HG02623 (cell line): ENCODE results near the gene PPP2R1A.
A peak's percentile ranks its signal among the peaks of the same experiment; 100 is the strongest.

ENCODE experiments used
- ATAC-seq: cut with Tn5 transposase; IDR thresholded peaks from one replicate; pipeline ENCODE4 v1.9.1; 2021; ENCODE audit warnings: moderate library complexity; ENCODE audit not compliant: unreplicated experiment

Gene PPP2R1A

DNA sequence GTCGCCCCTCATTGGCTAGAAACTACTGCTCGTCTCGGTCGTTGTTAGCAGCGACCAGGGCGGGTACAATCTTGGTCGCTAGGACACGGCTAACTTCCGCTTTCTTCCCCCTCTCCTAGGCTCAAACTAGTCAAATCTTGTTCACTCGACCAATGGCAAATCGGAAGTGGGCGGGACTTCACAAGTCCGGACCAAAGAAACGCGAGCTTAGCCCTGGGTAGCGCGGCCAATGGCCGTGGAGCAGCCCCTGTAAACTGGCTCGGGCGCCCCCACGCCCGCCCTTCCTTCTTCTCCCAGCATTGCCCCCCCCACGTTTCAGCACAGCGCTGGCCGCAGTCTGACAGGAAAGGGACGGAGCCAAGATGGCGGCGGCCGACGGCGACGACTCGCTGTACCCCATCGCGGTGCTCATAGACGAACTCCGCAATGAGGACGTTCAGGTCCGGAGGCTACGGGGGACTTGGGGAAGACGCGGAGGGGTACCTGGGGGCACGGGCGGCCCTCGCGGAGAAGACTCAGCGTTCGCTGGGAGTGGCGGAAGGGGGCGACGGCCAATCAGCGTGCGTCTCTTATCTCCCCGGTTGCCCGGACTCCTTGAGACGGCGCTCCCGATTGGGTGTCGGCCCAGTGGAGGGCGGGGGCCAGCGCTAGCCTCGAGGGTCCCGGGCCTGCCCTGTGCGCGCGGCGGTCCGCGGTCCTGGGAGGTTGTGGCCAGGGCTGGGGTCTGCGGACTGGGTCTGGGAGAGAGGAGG, at the start of gene PPP2R1A:
Gene PPP2R1A, plus strand, starts transcription at position 318 of the 752 bp plus-strand sequence. Its CDS starts 45 bp downstream, at position 363.
- peak; percentile 87 for ATAC-seq

GRCh38 chr19:52141203-52141602, 48.6 kb upstream of the PPP2R1A start:
- no peak for ATAC-seq

DNA sequence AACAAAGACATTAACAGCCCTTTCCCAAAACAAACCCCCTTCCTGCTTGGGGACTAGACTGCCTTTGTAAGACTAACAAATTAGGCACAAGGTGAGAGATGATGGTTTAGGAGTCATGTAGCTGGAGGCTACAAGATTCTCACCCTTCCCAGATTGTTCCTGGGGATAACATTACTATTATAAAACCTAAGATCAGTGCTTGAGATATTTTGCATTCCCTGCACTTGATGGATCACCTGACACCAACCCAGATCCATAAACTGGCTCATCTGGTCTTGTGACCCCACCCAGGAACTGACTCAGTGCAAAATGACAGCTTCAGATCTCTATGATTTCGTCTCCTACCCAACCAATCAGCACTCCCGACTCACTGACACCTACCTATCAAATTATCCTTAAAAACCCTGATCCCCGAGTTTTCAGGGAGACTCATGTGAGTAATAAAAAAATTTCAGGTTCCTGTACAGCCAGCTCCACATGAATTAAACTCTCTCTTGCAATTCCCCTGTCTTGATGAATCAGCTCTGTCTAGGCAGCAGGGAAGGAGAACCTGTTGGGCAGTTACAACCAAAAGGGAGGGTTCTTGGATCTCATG, 47.8 kb upstream of the PPP2R1A start:
- no peak for ATAC-seq

- no peak for ATAC-seq
Observed at GRCh38 chr19:52148256-52148655, 41.6 kb upstream of the PPP2R1A start.

- no peak for ATAC-seq
Observed at GRCh38 chr19:52155596-52156359, 34.1 kb upstream of the PPP2R1A start.

GRCh38 chr19:52170304-52170703, 19.5 kb upstream of the PPP2R1A start:
- ATAC-seq: no peak

- no peak for ATAC-seq
Observed at GRCh38 chr19:52170863-52171320, 19.0 kb upstream of the PPP2R1A start.

- ATAC-seq: peak; percentile 70
Observed at GRCh38 chr19:52171321-52172169, 18.3 kb upstream of the PPP2R1A start, which contains the start of gene ZNF836. Gene ZNF836 (minus strand): TSS chr19:52171621. CDS start chr19:52168072, 3,549 bp downstream.

DNA sequence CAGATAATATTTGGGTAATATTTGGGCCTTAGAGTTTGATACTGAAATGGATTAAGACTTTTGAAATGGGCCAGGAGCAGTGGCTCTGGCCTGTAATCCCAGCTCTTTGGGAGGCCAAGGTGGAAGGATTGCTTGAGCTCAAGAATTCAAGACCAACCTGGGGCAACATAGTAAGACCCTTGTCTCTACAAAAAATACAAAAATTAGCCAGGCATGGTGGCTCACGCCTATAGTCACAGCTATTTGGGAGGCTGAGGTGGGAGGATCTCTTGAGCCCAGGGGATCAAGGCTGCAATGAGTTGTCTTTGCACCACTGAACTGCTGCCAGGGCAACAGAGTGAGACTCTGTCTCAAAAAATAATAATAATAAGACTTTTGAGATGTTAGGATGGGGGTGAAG, 17.5 kb upstream of the PPP2R1A start:
- ATAC-seq: no peak

DNA sequence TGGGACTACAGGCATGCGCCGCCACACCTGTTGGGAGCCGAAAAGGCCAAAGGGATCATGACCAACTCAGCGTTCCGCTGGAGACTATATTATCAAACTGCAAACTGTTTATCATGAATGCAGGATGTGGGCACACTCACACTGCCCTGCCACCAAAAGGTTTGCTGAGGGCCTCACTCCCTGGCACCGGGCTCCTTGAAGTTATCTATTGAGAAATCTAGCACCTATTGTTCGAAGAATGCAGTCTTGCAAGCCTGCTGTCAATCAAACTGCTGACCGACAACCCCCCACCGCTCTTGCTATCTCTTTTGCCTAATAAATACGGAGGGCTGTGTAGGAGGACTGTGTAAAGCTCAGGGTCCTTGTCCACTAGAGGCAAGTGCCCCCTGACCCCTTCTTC, 13.3 kb upstream of the PPP2R1A start:
- ATAC-seq: no peak

DNA sequence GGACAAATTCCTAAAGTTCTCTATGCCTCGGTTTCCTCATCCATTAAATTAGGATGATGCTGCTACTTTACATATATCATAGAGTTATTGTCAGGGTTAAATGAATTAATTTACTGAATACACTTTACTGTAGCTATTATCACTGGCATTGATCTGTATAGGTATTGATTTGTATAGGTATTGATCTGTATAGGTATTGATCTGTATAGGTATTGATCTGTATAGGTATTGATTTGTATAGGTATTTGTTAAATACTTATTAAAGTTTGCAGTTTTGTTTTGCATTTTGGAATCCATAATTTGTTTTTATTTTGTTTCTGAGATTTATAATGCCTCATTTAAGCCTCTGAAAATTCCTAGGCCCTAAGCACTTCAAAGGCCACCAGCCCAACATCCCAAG, 2.4 kb upstream of the PPP2R1A start:
- no peak for ATAC-seq

DNA sequence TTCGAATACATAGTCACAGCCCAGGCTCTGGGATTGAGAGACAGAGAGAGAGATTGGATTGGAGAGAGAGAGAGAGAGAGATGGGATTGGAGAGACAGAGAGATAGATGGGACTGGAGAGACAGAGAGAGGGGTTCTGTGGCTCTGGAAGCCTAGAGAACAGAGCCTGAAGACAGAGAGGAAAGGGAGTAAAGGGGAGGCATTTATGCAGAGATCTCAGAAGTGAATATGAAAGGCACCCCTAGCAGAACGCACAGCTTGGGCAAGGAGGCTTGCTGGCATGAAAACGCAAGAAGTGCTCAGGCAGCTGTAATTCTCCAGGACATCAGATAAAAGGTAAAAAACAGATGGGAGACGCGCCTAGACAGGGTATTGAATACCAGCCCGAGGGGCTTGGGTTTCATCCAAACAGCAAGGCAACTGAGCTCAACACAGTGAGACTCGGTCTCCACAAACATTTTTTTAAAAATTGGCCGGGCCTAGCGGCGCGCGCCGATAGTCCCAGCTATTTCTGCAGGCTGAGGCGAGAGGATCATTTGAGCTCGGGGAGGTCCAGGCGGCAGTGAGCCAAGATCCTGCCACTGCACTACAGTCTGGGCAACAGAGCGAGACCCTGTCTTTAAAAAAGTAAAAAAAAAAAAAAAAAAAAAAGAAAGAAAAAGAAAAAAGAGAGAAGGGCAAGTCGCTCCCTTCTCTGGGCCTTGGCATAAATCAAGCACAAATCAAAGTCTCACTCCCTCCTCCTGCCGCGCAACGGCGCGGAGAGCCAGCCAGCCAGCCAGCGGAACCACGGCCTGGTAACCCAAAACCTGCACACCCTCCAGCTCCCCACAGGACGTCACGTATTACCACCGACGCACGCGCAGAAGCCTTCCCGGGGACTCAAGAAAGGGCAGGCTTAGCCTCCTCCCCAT, 774 bp upstream of the PPP2R1A start:
- ATAC-seq: peak; percentile 1

DNA sequence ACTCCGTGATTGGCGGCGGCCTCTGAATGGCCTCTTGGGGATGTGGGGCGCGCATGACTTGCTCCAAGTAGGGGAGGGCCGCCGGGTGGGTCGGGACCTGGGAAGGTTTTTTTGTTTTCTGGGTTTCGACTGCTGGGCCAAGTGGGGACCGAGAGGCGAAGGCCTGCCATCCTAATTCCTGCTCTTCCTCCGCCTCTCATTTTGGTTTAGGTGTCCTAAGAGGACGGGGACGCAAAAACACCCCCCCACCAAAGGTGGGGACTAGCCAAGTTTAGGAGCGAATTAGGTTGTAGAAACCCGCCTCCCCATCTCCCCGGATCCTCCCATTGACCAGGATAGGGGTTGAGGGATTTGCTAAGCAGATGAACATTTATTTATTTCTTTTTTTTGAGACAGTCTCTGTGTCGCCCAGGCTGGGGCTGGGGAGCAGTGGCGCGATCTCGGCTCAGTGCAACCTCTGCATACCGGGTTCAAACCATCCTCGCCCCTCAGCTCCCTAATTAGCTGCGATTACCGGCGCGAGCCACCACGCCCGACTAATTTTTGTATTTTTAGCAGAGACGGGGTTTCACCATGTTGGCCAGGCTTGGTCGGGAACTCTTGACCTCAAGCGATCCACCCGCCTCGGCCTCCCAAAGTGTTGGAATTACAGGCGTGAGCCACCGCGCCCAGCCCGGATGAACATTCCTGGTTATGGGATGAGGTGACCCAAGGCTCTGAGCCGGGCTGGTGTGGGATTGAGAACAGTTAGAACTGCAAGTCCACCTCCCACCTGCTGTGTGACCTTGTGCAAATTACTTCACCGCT, 838 bp downstream of the PPP2R1A start:
- no peak for ATAC-seq

- ATAC-seq: no peak
Observed at GRCh38 chr19:52191389-52191788, 1.5 kb downstream of the PPP2R1A start.

- ATAC-seq: no peak
Observed at GRCh38 chr19:52191951-52192350, 2.1 kb downstream of the PPP2R1A start.

- no peak for ATAC-seq
Observed at GRCh38 chr19:52196256-52196967, 6.6 kb downstream of the PPP2R1A start.

GRCh38 chr19:52197964-52198363, 8.1 kb downstream of the PPP2R1A start:
- no peak for ATAC-seq

GRCh38 chr19:52198678-52199077, 8.8 kb downstream of the PPP2R1A start:
- ATAC-seq: no peak
